SK-N-MC (cell line): ENCODE data around the gene DHDH.

ENCODE experiments used
- DNase-seq: peaks from one replicate; pipeline ENCODE4 v3.0.0-alpha.2; 2011; ENCODE audit warnings: low read depth, low spot score
- H3K27ac ChIP-seq: fragments of 200-600 bp; sonication (generic); 2 replicates; pipeline ENCODE4 v1.5.1; 2016; ENCODE audit warnings: mixed run types
- H3K36me3 ChIP-seq: fragments of 200-600 bp; sonication (generic); 2 replicates; pipeline ENCODE4 v1.6.1; 2017; ENCODE audit warnings: antibody characterized with exemption, low read length, mixed read lengths; ENCODE audit not compliant: insufficient read depth
- H3K4me3 ChIP-seq: fragments of 200-600 bp; sonication (generic); 2 replicates; pipeline ENCODE4 v1.5.1; 2016
- H3K9ac ChIP-seq: fragments of 200-600 bp; sonication (generic); 2 replicates; pipeline ENCODE4 v1.8.0; 2017; ENCODE audit warnings: mixed run types, mixed read lengths; ENCODE audit not compliant: insufficient read length
- H3K9me3 ChIP-seq: fragments of 200-600 bp; sonication (generic); 2 replicates; pipeline ENCODE4 v1.6.1; 2017; ENCODE audit warnings: low read depth, mild to moderate bottlenecking, antibody characterized with exemption, low read length, moderate library complexity, mixed read lengths
- EZH2 ChIP-seq: fragments of 200-600 bp; sonication (generic); IDR thresholded peaks from one replicate; pipeline ENCODE4 v1.6.1; 2017; ENCODE audit warnings: antibody characterized with exemption
- FOXP2 ChIP-seq: optimal IDR thresholded peaks from 2 replicates; pipeline ENCODE3; 2011; ENCODE audit warnings: mild to moderate bottlenecking, moderate library complexity; ENCODE audit not compliant: insufficient read depth; ENCODE audit errors: extremely low read length, control extremely low read depth
- POLR2AphosphoS5 ChIP-seq: IDR thresholded peaks from 2 replicates; pipeline ENCODE4 v1.6.1; 2012; ENCODE audit warnings: mild to moderate bottlenecking, low read depth, low read length, borderline replicate concordance

The DHDH gene

DNA sequence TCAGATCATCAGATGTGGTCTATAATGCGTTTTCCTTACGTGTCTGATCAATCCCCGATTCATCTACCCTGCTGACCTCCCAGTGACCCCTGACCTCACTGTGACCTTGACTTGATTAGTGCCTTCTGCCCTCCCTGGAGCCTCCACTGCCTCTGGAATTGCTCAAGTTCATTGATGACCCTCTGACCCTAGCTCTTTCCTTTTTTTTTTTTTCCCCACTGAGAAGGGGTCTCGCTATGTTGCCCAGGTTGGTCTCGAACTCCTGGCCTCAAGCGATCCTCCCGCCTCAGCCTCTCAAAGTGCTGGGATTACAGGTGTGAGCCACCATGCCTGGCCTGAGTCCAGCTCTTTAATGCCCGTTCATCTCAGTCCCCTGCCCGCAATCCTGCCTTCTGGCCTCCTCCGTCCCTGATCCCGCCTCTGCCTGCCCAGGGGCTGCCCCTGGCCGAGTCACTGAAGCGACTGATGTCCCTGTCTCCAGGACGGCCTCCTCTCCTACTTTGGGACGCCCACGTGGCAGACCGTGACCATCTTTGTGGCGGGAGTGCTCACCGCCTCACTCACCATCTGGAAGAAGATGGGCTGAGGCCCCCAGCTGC lies 27.7 kb downstream of the DHDH start:
- no peak for TF ChIP-seq FOXP2
- TF ChIP-seq POLR2AphosphoS5, result no peak
- no peak for TF ChIP-seq EZH2
- H3K9ac ChIP-seq, result no peak overlapping the region
- no peaks in the 10 kb centered on the region for H3K9me3 ChIP-seq
- H3K27ac ChIP-seq, result no peak overlapping the region
- H3K4me3 ChIP-seq, result no peak overlapping the region
- DNase-seq, result no peak
- peaks cover 7% of the 10 kb centered on the region for H3K36me3 ChIP-seq

DNA sequence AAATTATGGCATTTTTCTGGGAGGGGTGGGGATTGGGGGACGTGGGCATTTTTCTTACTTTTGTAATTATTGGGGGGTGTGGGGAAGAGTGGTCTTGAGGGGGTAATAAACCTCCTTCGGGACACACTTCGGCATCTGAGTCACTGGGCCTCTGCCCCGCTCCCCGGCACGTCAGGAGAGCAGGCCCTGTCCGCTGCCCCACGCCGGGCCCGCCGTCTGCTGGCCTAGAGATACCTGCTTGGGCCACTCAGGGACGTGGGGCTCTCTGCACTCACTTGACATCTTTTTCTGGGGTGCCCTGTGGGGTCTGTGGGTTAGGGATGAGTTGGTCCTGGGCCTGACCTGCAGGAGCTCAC lies 28.2 kb downstream of the DHDH start:
- Histone ChIP-seq H3K27ac (0 out of 2 replicates have a peak overlapping the region, but pooled peaks have one; percentile 4), H3K9me3 (no peaks in the 10 kb centered on the region), H3K36me3 (peaks cover 12% of the 10 kb centered on the region), H3K9ac (no peak overlapping the region), H3K4me3 (no peak overlapping the region)
- TF ChIP-seq POLR2AphosphoS5 (no peak), FOXP2 (no peak), EZH2 (no peak)
- no peak for DNase-seq

DNA sequence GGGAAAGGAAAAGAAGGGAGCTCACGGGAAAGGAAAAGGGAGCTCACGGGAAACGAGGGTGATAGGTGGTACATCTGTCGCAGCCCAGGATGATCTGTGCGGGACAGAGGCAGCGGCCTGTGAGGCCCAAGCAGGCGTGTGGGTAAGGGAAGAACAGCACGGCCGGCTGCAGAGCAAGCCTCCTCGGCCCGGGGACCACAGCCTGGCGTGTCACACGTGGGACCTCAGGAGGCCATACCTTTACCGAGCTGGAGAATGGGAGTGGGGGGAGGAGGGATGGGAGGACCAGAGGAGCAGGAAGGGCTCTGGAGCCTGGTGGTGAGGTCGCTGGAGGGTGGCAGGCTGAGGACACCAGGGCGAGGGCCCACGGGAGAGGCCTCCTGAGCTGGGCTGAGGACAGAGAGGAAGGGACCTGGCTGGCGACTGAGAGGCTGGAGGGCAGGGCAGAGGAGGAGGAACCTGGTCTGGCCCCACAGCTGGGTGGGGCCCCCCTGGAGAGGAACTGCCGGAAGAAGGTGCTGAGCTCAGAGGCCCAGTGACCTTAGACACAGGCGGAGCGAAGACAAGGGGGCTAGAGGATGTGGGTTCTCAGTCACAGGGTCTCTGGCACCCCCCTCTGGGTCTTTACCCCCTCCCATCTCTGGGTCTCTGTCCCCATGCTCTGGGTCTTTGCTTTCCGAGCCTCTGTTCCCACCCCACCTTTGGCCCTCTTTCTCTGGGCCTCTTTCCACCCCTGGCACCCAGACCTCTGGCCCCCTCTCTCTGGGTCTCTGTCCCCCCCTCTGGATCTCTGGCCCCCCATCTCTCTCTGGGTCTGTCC lies 28.7 kb downstream of the DHDH start:
- Histone ChIP-seq H3K36me3 (peaks cover 17% of the 10 kb centered on the region), H3K27ac (peak overlapping the region; percentile 96), H3K9ac (no peak overlapping the region), H3K4me3 (no peak overlapping the region), H3K9me3 (no peaks in the 10 kb centered on the region)
- DNase-seq, result no peak
- TF ChIP-seq EZH2 (no peak), FOXP2 (no peak), POLR2AphosphoS5 (peak; percentile 39; the same call in 1 of the 2 replicates)

DNA sequence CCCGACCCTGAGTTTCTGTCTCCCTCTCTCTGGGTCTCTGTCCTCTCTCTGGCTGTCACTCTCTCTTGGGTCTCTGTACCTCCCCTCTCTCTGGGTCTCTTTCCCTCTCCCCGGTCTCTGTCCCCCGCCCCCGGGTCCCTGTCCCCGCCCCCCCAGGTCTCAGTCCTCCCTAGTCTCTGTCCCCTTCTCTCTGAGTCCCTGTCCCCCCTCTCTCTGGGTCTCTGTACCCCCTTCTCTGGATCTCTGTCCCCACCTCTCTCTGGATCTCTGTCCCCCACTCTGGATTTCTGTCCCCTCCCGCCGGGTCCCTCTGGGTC lies 29.3 kb downstream of the DHDH start:
- H3K27ac ChIP-seq, result peak overlapping the region; percentile 96

DNA sequence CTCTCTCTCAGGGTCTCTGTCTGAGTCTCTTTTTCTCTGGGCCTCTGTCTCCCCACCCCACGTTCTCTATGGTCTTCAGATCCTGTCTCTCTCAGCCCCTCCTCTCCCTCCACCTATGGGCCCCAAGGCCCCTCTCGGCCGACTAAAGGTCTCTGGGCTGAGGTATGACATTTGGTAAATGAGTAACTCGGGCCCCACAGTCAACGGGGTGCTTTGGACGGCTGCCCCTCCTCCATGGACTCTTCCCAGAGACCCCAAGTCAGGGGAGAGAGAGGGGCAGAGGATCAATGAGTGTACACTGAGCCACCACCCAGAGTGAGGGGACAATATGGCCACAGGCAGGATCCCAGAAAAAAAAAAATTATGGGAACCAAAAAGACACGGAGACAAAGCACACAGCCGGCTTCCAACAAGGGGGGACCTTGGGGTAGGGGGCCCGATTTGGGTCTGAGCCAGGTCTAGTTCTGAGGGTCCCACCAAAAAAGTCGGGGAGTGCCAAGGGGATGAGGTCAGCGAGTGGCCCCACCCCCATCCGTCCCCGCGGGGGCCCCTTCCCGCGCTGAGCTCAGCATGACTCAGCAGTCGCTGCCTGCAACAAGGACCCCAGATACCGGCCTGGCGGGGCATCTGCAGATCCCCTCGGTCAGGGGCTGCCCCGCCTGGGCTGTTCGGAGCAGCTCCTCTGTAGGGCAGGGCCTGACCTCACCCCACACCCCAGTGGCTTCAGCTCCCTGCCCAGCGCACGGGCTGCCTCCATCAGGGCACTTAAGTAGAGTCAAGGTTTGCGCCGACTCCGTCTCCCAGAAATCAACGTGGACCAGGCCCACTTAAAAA lies 30.1 kb downstream of the DHDH start:
- DNase-seq, result no peak

More for the DNA sequence above, 29.3 kb downstream of the DHDH start:
- TF ChIP-seq FOXP2 (no peak), EZH2 (no peak), POLR2AphosphoS5 (no peak)
- no peaks in the 10 kb centered on the region for H3K9me3 ChIP-seq
- DNase-seq, result no peak
- peak overlapping the region; percentile 67 for H3K9ac ChIP-seq
- H3K4me3 ChIP-seq, result no peak overlapping the region
- peaks cover 17% of the 10 kb centered on the region for H3K36me3 ChIP-seq

DNA sequence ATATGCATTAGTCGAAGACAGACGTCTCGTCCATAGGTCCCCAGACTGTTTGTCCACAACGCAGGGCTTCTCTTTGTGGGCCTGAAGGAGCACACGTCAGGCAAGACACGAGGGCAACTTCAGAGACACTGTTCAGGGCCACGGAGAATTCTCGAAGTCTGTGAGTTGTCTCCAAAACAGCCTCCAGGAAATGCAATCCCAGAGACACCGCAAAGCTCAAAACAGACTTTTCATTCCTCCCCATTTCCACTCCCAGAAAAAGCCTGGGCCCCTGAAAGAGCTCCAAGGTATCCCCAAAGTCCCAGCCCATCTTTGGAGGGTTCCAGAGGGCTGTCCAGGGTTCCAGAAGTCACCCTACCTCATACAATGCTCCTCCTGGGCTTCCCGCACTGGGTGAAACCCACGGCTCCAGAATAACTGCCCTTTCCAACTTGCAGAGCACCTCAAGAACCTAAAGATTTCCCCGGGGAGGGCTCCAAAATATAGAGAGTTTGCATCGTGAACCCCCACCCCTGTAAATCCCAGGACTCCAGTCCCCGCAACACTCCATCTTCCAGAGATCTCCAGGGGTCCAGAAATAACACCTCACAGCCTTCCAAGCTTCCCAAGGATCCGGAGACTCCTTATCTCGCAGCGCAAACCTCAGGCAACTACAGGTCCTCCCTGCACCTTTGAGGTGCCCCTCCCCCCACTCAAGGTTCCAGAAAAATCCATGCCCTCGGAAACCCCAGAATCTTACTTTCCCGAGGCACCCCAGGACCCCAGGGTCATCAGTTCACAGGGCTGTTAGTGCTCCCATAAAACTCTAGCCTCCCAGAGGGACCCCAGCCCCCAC lies 30.9 kb downstream of the DHDH start:
- no peak for DNase-seq
- TF ChIP-seq EZH2 (no peak), POLR2AphosphoS5 (no peak; the same call in 1 of the 2 replicates), FOXP2 (no peak)
- peaks cover 17% of the 10 kb centered on the region for H3K36me3 ChIP-seq
- H3K27ac ChIP-seq, result peak overlapping the region; percentile 96
- H3K4me3 ChIP-seq, result peak overlapping the region; percentile 66
- H3K9me3 ChIP-seq, result no peaks in the 10 kb centered on the region
- H3K9ac ChIP-seq, result peak overlapping the region; percentile 67

More for the DNA sequence above, 30.1 kb downstream of the DHDH start:
- Histone ChIP-seq H3K9ac (peak overlapping the region; percentile 67), H3K4me3 (peak overlapping the region; percentile 66), H3K9me3 (no peaks in the 10 kb centered on the region), H3K36me3 (peaks cover 17% of the 10 kb centered on the region), H3K27ac (peak overlapping the region; percentile 96)
- TF ChIP-seq EZH2, result no peak
- TF ChIP-seq POLR2AphosphoS5, result peak; percentile 67
- TF ChIP-seq FOXP2, result no peak

DNA sequence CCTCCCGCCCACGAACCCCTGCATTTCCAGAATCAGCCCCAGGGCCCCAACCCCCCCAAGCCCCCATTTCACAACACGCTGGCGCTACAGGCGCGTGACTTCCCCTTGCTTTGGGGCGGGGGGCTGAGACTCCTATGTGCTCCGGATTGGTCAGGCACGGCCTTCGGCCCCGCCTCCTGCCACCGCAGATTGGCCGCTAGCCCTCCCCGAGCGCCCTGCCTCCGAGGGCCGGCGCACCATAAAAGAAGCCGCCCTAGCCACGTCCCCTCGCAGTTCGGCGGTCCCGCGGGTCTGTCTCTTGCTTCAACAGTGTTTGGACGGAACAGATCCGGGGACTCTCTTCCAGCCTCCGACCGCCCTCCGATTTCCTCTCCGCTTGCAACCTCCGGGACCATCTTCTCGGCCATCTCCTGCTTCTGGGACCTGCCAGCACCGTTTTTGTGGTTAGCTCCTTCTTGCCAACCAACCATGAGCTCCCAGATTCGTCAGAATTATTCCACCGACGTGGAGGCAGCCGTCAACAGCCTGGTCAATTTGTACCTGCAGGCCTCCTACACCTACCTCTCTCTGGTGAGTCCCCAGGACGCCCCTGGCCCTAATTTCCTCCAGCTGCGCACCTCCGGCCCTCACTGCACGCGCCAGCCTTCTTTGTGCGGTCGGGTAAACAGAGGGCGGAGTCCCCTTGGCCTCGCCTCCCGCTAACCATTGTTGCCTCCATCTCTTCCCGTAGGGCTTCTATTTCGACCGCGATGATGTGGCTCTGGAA lies 31.7 kb downstream of the DHDH start, which contains the start of gene FTL:
Gene FTL (plus strand): TSS at position 270 of the 766 bp plus-strand sequence. CDS start 199 bp downstream, at position 469.
- no peak for TF ChIP-seq FOXP2
- TF ChIP-seq POLR2AphosphoS5, result peak; percentile 100
- no peak for DNase-seq
- H3K27ac ChIP-seq, result peak within 1 kb of the TSS; percentile 96
- H3K9ac ChIP-seq, result peak within 1 kb of the TSS; percentile 86
- H3K9me3 ChIP-seq, result no peaks in the 10 kb centered on the region
- H3K36me3 ChIP-seq, result peaks cover 17% of the 10 kb centered on the region
- H3K4me3 ChIP-seq, result peak within 1 kb of the TSS; percentile 98
